Astrocyte of the spinal cord (primary cell): ENCODE measurements around the gene STUM.

Experiments
- DNase-seq: peaks from one replicate; pipeline ENCODE4 v3.0.0; 2011; ENCODE audit warnings: low read depth, low spot score
- H3K4me3 ChIP-seq: 2 replicates; pipeline ENCODE4 v1.5.1; 2011; ENCODE audit warnings: low read depth, mild to moderate bottlenecking, low read length, moderate library complexity
- in situ Hi-C: cut with HindIII; loops from 2 replicates; pipeline ENCODE4 v1.10.0; 2017; ENCODE audit warnings: low sequenced_read_pairs
- TF ChIP-seq, protein P1 (sequence below): IDR thresholded peaks from 2 replicates; pipeline ENCODE4 v1.5.1; 2012; ENCODE audit warnings: low read depth, mild to moderate bottlenecking, low read length, inconsistent platforms

Gene STUM

DNA sequence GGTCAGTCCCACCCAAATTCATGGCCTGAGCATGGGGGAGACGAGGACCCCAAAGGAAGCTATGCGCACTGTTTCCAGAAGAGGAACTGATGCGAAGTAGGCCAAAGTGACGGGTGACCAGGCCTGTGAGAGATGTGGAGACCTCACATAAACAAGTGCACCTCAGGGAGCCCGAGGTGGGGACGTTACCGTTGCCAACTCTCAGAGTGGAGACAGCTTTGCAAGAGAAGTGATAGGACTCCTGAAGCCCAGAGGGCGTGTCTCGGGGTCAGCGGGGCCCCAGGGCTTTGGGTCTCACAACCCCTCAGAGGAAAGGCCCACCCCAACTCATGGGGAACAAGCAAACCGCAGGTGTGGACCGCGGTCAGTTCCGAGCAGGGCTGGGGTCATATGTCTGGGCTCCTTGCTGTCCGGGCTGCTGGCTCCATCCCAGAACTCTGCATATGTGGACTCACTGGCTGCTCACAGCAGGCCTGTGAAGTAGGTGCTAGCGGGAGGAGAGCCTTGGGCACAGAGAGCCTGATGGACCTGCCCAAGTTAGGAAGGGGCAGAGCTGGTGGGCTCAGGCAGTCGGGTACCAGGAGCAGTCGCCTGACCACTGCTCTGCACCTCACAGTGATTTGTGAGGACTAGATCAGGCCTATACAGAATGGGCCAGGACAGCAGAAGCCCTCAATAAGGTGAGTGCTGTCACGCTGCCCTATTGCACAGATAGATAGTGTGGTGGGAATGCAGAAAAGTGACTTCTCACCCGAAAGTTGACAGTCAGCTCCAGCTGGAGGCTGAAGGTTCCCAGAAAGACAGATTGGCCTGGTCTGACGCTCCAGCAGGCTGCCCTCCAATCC is 26.2 kb downstream of the STUM start:
- no peak overlapping the region for H3K4me3 ChIP-seq
- in situ Hi-C loops, result no loop called here
- DNase-seq, result no peak
- TF ChIP-seq, protein P1, sequence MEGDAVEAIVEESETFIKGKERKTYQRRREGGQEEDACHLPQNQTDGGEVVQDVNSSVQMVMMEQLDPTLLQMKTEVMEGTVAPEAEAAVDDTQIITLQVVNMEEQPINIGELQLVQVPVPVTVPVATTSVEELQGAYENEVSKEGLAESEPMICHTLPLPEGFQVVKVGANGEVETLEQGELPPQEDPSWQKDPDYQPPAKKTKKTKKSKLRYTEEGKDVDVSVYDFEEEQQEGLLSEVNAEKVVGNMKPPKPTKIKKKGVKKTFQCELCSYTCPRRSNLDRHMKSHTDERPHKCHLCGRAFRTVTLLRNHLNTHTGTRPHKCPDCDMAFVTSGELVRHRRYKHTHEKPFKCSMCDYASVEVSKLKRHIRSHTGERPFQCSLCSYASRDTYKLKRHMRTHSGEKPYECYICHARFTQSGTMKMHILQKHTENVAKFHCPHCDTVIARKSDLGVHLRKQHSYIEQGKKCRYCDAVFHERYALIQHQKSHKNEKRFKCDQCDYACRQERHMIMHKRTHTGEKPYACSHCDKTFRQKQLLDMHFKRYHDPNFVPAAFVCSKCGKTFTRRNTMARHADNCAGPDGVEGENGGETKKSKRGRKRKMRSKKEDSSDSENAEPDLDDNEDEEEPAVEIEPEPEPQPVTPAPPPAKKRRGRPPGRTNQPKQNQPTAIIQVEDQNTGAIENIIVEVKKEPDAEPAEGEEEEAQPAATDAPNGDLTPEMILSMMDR, result no peak

DNA sequence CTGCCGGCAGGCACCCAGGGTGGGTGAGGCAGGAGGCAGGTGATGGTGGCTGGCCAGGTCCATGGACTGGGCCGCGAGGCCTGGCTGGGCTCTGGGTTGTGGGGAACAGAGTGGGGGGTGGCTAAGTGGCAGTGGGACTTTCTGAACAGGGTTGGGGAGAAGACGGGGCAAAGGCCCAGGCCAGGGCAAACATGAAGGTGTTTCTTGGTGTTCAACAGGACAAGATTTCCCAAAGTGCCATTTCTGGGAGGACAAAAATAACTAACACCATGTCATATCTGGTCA is 26.8 kb downstream of the STUM start:
- in situ Hi-C loops, result no loop called here
- TF ChIP-seq, protein P1, result no peak
- no peak for DNase-seq
- H3K4me3 ChIP-seq, result no peak overlapping the region

DNA sequence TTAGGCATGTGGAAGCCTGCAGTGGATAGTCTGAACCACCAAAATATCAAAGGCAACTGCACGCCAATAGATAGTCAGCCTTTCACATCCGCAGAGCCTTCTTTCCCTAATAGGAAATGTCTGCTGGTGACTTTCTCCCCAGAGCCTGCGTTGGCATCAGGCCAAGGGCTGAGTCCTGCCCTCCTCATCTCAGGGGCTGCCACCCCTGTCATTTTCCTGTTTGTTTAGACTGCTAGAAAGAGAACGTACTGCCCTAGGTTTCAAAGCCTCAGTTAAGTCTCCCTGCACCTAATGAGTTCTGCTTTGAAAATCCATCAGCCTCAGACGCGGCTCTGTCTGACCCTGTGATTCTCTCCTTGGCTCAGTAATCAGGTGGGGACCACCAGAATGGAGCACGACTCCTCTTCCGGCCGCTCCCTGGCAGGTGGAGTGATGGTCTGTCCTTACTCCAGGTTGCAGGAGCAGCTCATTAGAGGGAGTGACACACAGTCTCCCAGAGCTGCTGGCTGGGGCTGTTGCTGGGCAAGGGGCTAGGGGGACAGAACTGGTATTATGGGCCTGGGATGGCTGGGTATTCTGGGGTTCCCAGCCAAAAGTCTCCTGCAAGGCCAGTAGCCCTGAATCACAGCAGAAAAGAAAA is 27.3 kb downstream of the STUM start:
- TF ChIP-seq, protein P1, result no peak
- no peak overlapping the region for H3K4me3 ChIP-seq
- in situ Hi-C loops, result no loop called here
- DNase-seq, result no peak

DNA sequence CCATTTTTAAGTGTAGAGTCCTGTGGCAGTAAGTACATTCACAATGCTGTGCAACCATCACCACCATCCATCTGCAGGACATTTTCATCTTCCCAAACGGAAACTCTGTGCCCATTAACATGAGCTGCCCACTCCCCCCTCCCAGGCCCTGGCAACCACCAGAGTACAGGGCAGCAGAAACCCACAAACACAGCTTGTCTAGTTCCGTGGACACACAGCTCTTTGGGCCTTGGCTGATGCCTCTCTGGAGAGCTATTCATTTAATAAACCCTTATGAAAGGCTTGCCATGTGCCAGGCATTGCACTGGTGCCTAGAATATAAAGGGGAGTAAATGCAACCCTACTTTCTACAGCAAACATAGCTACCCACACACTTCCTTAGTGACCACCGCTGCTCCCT is 28.0 kb downstream of the STUM start:
- TF ChIP-seq, protein P1, result no peak
- no peak for DNase-seq
- H3K4me3 ChIP-seq, result no peak overlapping the region
- in situ Hi-C loops, result no loop called here

DNA sequence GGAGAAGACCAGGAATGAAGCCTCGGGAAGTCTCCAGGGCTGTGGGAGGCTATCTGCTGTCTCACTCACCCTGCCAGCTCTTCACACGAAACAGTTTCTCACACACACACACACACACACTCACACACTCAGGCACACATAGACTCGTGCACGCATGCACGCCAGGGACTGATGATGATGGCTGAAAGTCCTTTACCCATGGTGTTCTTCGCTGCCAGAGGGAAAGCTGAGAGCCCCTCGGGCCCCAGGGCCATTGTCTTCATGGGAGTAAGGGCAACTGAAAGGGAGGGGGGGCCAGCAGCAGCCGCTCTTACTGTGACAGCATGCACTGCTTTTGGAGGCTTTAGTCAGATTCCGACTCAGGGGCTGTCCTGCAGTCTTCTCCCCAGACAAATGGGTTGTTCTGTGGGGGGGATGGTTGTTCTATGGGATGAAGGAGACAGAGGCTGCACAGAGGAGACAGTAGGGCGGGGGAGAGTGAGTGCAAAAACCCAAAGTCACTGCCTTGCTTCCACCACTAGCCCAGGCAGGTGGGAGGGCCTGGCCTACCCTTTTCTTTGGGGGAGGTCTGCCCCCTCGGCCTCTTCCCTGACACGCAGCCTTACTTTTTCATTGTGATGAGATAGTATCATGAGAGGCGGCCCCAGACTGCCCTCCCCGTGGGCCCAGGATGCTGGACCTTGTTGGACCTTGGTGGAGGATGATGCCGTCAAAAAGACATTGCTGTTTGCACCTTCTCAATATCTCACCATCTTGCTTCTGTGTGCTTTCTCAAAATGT is 29.0 kb downstream of the STUM start:
- in situ Hi-C loops, result no loop called here

DNA sequence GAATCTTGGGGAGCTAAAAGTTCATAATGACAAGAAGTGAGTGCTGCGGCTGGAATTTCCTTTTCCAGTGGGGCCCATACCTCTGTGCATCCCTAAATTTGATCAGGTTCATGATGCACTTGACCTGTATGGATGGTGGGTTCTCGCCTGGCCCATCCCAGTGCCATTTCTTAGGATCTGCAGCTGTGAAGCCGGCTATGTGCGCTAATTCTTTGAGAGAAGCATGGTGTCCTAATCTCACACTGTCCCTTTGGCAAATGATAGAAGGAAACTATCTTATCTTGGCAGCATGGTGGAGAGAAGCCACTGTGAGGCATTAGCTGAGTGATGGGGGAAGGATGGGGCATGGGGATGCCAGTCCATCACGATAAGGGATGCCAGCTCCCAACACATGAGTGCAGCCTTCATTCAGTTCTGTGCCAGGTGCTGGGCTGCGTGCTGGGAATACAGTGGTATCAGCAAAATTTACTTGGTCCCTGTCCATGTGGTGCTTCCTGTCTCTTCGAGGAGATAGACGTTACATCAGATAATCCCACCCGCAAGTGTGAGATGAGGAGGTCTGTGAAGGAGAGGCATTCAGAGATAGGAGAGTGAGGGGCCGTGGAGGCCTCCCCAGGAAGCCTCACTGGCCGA is 30.5 kb downstream of the STUM start:
- in situ Hi-C loops, result no loop called here
- H3K4me3 ChIP-seq, result no peak overlapping the region

More for the DNA sequence above, 29.0 kb downstream of the STUM start:
- TF ChIP-seq, protein P1, result no peak
- no peak overlapping the region for H3K4me3 ChIP-seq
- no peak for DNase-seq

More for the DNA sequence above, 30.5 kb downstream of the STUM start:
- TF ChIP-seq, protein P1, result no peak
- no peak for DNase-seq
